Endothelial cell of umbilical vein (primary cell): ENCODE measurements around the gene PGK2. TPM values are rescaled to one million over a fixed set of nuclear protein-coding genes. Genes with fewer than 3 reads are reported as not detected.

Source experiments
- BruUV-seq: library from RNA; stranded (reverse); fragments of 400-500 nt; replicated peaks from 2 replicates; lab custom pipeline; 2021; lab: Mats Ljungman, UMichigan
- CTCF ChIA-PET: fragments of 300-600, 350-600 bp; sonication (Branson Sonifier 250); formaldehyde crosslinking; loops from one replicate; lab custom pipeline; 2021; ENCODE audit warnings: antibody characterized with exemption, inconsistent platforms; lab: Charles Lee
- POLR2A ChIA-PET: fragments of 300-600, 350-600 bp; sonication (Branson Sonifier 250); formaldehyde crosslinking; loops from one replicate; lab custom pipeline; 2021; ENCODE audit warnings: antibody characterized with exemption, inconsistent platforms; lab: Charles Lee
- DNase-seq: peaks from one replicate; pipeline ENCODE4 v3.0.0-alpha.2; 2011; ENCODE audit warnings: low read depth, low spot score
- FAIRE-seq: peaks from 2 replicates; lab custom pipeline; 2011; peaks lifted over from hg19 to GRCh38; lab: Jason Lieb, UNC
- H2AFZ ChIP-seq: 2 replicates; pipeline ENCODE4 v1.6.0; 2012; ENCODE audit warnings: low read depth, low read length, control low read depth, inconsistent platforms
- H3K27ac ChIP-seq: 2 replicates; pipeline ENCODE4 v1.5.1; 2011; ENCODE audit warnings: low read depth, mild to moderate bottlenecking, control low read depth, low read length, moderate library complexity; ENCODE audit not compliant: insufficient read depth
- H3K27me3 ChIP-seq, 2 experiments: 2 replicates each; pipeline versions ENCODE4 v1.6.0 to v1.6.1; 2011; ENCODE audit warnings: low read length in 2 of 2, mixed read lengths in 1 of 2; ENCODE audit not compliant: control insufficient read depth in 2 of 2, insufficient read depth in 2 of 2
- H3K36me3 ChIP-seq, 2 experiments: 2 replicates in 1 of 2; 3 replicates in 1 of 2; pipeline ENCODE4 v1.5.1; 2011; ENCODE audit warnings: low read length in 2 of 2, mild to moderate bottlenecking in 1 of 2, moderate library complexity in 1 of 2; ENCODE audit not compliant: control insufficient read depth in 2 of 2, insufficient read depth in 2 of 2; ENCODE audit errors: extremely low read depth in 1 of 2
- H3K4me1 ChIP-seq: 3 replicates; pipeline ENCODE4 v1.5.1; 2011; ENCODE audit warnings: mild to moderate bottlenecking, low read length; ENCODE audit not compliant: control insufficient read depth, insufficient read depth; ENCODE audit errors: extremely low read depth
- H3K4me2 ChIP-seq: 2 replicates; pipeline ENCODE4 v1.6.1; 2011; ENCODE audit warnings: low read length, control low read depth, mixed read lengths; ENCODE audit not compliant: insufficient read depth
- H3K4me3 ChIP-seq, 3 experiments: fragments of 200-600 bp in 1 of 3; sonication (generic), shearing (Covaris generic) in 1 of 3; replicated peaks in 1 of 3; 2 replicates each; pipeline ENCODE4 v1.5.1; 2011 to 2016; ENCODE audit warnings: control low read depth in 3 of 3, low read length in 3 of 3, mild to moderate bottlenecking in 2 of 3, inconsistent platforms in 1 of 3, low read depth in 1 of 3, moderate library complexity in 1 of 3; ENCODE audit not compliant: insufficient read depth in 1 of 3
- H3K79me2 ChIP-seq: 2 replicates; pipeline ENCODE4 v1.6.0; 2012; ENCODE audit warnings: low read length, inconsistent platforms; ENCODE audit not compliant: control insufficient read depth, insufficient read depth
- H3K9ac ChIP-seq: replicated peaks from 2 replicates; pipeline ENCODE3; 2011; ENCODE audit warnings: low read length, control low read depth; ENCODE audit not compliant: insufficient read depth; ENCODE audit errors: extremely low read depth
- H3K9me1 ChIP-seq: replicated peaks from 3 replicates; pipeline ENCODE4 v1.6.0; 2011; ENCODE audit warnings: mild to moderate bottlenecking, low read length; ENCODE audit not compliant: control insufficient read depth, insufficient read depth; ENCODE audit errors: extremely low read depth
- H3K9me3 ChIP-seq: replicated peaks from 2 replicates; pipeline ENCODE4 v1.5.1; 2012; ENCODE audit warnings: low read length, inconsistent platforms; ENCODE audit not compliant: control insufficient read depth, insufficient read depth
- H4K20me1 ChIP-seq: replicated peaks from 2 replicates; pipeline ENCODE3; 2011; ENCODE audit warnings: mild to moderate bottlenecking, low read length; ENCODE audit not compliant: control insufficient read depth, insufficient read depth; ENCODE audit errors: extremely low read depth
- EZH2 ChIP-seq: IDR thresholded peaks from 2 replicates; pipeline ENCODE4 v1.6.1; 2012; ENCODE audit warnings: borderline replicate concordance, low read depth, mild to moderate bottlenecking, moderate library complexity, low read length, inconsistent platforms; ENCODE audit not compliant: severe bottlenecking
- FOS ChIP-seq: IDR thresholded peaks from 2 replicates; pipeline ENCODE4 v1.6.1; 2011; ENCODE audit warnings: mild to moderate bottlenecking, low read length, moderate library complexity, borderline replicate concordance; ENCODE audit not compliant: insufficient read depth
- GATA2 ChIP-seq: IDR thresholded peaks from 2 replicates; pipeline ENCODE4 v1.7.0; 2011; ENCODE audit warnings: low read depth, mild to moderate bottlenecking, moderate library complexity, mixed read lengths, low read length; ENCODE audit not compliant: insufficient read length, insufficient read depth
- JUN ChIP-seq: IDR thresholded peaks from 2 replicates; pipeline ENCODE4 v1.6.1; 2011; ENCODE audit warnings: borderline replicate concordance, low read depth; ENCODE audit not compliant: insufficient read length, insufficient read depth
- MYC ChIP-seq: IDR thresholded peaks from one replicate; pipeline ENCODE4 v1.6.1; 2011; ENCODE audit warnings: mild to moderate bottlenecking, low read depth, low read length
- POLR2AphosphoS5 ChIP-seq: IDR thresholded peaks from 2 replicates; pipeline ENCODE4 v1.6.1; 2012; ENCODE audit warnings: low read depth, mild to moderate bottlenecking, control low read depth, low read length, moderate library complexity; ENCODE audit not compliant: insufficient read depth
- dilution Hi-C: fragments of 300-500 bp; cut with MboI; formaldehyde crosslinking; loops from one replicate; pipeline ENCODE4 v1.15.0; 2019; ENCODE audit warnings: low sequenced_read_pairs; ENCODE audit not compliant: extremely low pct_ligation_motif_present
- intact Hi-C: fragments of 100-400 bp; cut with micrococcal nuclease; formaldehyde crosslinking; loops from one replicate; pipeline ENCODE4 v1.10.0; 2022
- polyA plus RNA-seq, 4 experiments: library from polyadenylated mRNA; depleted of rRNA in 3 of 4; stranded (reverse) in 3 of 4; unstranded in 1 of 4; fragments of >200 nt; gene quantifications; 2 replicates each; pipeline versions ENCODE4 v1.2.1 to v1.2.3, GENCODE V29; 2011 to 2012; ENCODE audit warnings: missing spikeins in 1 of 4
- total RNA-seq: library from RNA; stranded (reverse); gene quantifications from 2 replicates; pipeline ENCODE4 v1.2.3, GENCODE V29; 2021
- TF ChIP-seq, protein P1 (sequence below): IDR thresholded peaks from 2 replicates; pipeline ENCODE4 v1.6.1; 2011; ENCODE audit not compliant: insufficient read depth, insufficient read length
- TF ChIP-seq, protein P2 (sequence below), 2 donors: IDR thresholded peaks; 1 replicate in 1 of 2; 2 replicates in 1 of 2; pipeline ENCODE4 v1.5.1; 2011; ENCODE audit warnings: low read length in 2 of 2, mild to moderate bottlenecking in 2 of 2, moderate library complexity in 2 of 2, control low read depth in 1 of 2, inconsistent platforms in 1 of 2, low read depth in 1 of 2; ENCODE audit not compliant: insufficient read depth in 1 of 2; ENCODE audit errors: extremely low read depth in 1 of 2

The PGK2 gene
- total and polyA plus RNA-seq, 2 donors (not counting 3 experiments of a cell fraction or from before 2014, with no cell fraction given), result not detected

GRCh38 chr6:49736017-49736508 is 51.0 kb downstream of the PGK2 start:
- no peaks in the 10 kb centered on the region for H3K79me2 ChIP-seq
- no peak for FAIRE-seq
- BruUV-seq, result no TSS peak
- no peak overlapping the region for H2AFZ ChIP-seq
- H3K27me3 ChIP-seq, result no peaks in the 10 kb centered on the region
- no peaks in the 10 kb centered on the region for H3K9me3 ChIP-seq
- no peaks in the 10 kb centered on the region for H3K4me1 ChIP-seq
- H3K9ac ChIP-seq, result no peak overlapping the region
- intact Hi-C loops, result no loop called here
- ChIA-PET POLR2A (no interaction called here), CTCF (no interaction called here)
- no peak for DNase-seq
- H3K4me2 ChIP-seq, result no peak overlapping the region
- no peak overlapping the region for H3K4me3 ChIP-seq
- no peak overlapping the region for H3K27ac ChIP-seq
- TF ChIP-seq JUN, result no peak
- TF ChIP-seq, protein P1, sequence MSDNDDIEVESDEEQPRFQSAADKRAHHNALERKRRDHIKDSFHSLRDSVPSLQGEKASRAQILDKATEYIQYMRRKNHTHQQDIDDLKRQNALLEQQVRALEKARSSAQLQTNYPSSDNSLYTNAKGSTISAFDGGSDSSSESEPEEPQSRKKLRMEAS, result no peak
- TF ChIP-seq FOS, result no peak
- TF ChIP-seq GATA2, result no peak
- TF ChIP-seq, protein P2, sequence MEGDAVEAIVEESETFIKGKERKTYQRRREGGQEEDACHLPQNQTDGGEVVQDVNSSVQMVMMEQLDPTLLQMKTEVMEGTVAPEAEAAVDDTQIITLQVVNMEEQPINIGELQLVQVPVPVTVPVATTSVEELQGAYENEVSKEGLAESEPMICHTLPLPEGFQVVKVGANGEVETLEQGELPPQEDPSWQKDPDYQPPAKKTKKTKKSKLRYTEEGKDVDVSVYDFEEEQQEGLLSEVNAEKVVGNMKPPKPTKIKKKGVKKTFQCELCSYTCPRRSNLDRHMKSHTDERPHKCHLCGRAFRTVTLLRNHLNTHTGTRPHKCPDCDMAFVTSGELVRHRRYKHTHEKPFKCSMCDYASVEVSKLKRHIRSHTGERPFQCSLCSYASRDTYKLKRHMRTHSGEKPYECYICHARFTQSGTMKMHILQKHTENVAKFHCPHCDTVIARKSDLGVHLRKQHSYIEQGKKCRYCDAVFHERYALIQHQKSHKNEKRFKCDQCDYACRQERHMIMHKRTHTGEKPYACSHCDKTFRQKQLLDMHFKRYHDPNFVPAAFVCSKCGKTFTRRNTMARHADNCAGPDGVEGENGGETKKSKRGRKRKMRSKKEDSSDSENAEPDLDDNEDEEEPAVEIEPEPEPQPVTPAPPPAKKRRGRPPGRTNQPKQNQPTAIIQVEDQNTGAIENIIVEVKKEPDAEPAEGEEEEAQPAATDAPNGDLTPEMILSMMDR (IDR thresholded peaks at IDR 0.05; ENCODE audit: extremely low read depth in 1 of 2, insufficient read depth in 1 of 2, low read depth in 1 of 2, low read length in 2 of 2), result no peak
- TF ChIP-seq MYC, result no peak
- TF ChIP-seq POLR2AphosphoS5, result no peak
- no peak for TF ChIP-seq EZH2
- H4K20me1 ChIP-seq, result no peaks in the 10 kb centered on the region
- no peaks in the 10 kb centered on the region for H3K9me1 ChIP-seq
- no peaks in the 10 kb centered on the region for H3K36me3 ChIP-seq
- dilution Hi-C loops, result no loop called here

Other genes with a start within 250 kb of the PGK2 start
- gene C6orf141, start 236.6 kb downstream of the PGK2 start, total RNA-seq, result 13.7 and 15.5 TPM in 2 replicates
- gene C6orf141, start 236.6 kb downstream of the PGK2 start, polyA plus RNA-seq, result 4.1 and 5.7 TPM in 2 replicates
- not detected in 2 replicates for gene RHAG, start 150.4 kb downstream of the PGK2 start, total RNA-seq
- gene RHAG, start 150.4 kb downstream of the PGK2 start, polyA plus RNA-seq, result not detected in 2 replicates
- not detected in 2 replicates for gene CRISP2, start 73.7 kb downstream of the PGK2 start, total RNA-seq
- gene CRISP2, start 73.7 kb downstream of the PGK2 start, polyA plus RNA-seq, result not detected in 2 replicates
- not detected in 2 replicates for gene CRISP3, start 42.9 kb downstream of the PGK2 start, total RNA-seq
- gene CRISP3, start 42.9 kb downstream of the PGK2 start, polyA plus RNA-seq, result not detected in 2 replicates
- not detected in 2 replicates for gene CRISP1, start 79.2 kb upstream of the PGK2 start, total RNA-seq
- gene CRISP1, start 79.2 kb upstream of the PGK2 start, polyA plus RNA-seq, result not detected in 2 replicates
- not detected in 2 replicates for gene DEFB114, start 176.9 kb upstream of the PGK2 start, total RNA-seq
- gene DEFB114, start 176.9 kb upstream of the PGK2 start, polyA plus RNA-seq, result not detected in 2 replicates
- not detected in 2 replicates for gene DEFB113, start 182.3 kb upstream of the PGK2 start, total RNA-seq
- gene DEFB113, start 182.3 kb upstream of the PGK2 start, polyA plus RNA-seq, result not detected in 2 replicates
- gene DEFB110, start 234.7 kb upstream of the PGK2 start, total RNA-seq, result not detected in 2 replicates
- gene DEFB110, start 234.7 kb upstream of the PGK2 start, polyA plus RNA-seq, result not detected in 2 replicates